Neural crest cell (in vitro differentiated cells): ENCODE measurements around the gene TMPRSS2. TPM values are rescaled to one million over a fixed set of nuclear protein-coding genes. Genes with fewer than 3 reads are reported as not detected.

Source experiments
- DNase-seq: peaks from one replicate; pipeline ENCODE4 v3.0.0; 2021; ENCODE audit warnings: low read depth, mixed read lengths, low spot score
- H3K27ac Mint-ChIP-seq: one replicate; pipeline ENCODE4 v1.8.0; 2021; ENCODE audit warnings: mild to moderate bottlenecking, mixed read lengths; ENCODE audit not compliant: unreplicated experiment
- H3K27me3 Mint-ChIP-seq: 2 replicates; pipeline ENCODE4 v1.8.0; 2021; ENCODE audit warnings: low read depth, mild to moderate bottlenecking, mixed read lengths
- H3K36me3 Mint-ChIP-seq: 2 replicates; pipeline ENCODE4 v1.8.0; 2021; ENCODE audit warnings: low read depth, mild to moderate bottlenecking, mixed read lengths
- H3K4me1 Mint-ChIP-seq: 2 replicates; pipeline ENCODE4 v1.8.0; 2021; ENCODE audit warnings: mixed read lengths
- H3K4me3 Mint-ChIP-seq: one replicate; pipeline ENCODE4 v1.8.0; 2021; ENCODE audit warnings: mild to moderate bottlenecking, mixed read lengths
- H3K9me3 Mint-ChIP-seq: 2 replicates; pipeline ENCODE4 v1.8.0; 2021; ENCODE audit warnings: mixed read lengths
- CTCF ChIP-seq: fragments of 200-600 bp; sonication (generic); conservative IDR thresholded peaks from 2 replicates; pipeline ENCODE4 v1.5.0; 2021; ENCODE audit warnings: antibody characterized with exemption, mild to moderate bottlenecking
- total RNA-seq: library from RNA; stranded (reverse); gene quantifications from 2 replicates; pipeline ENCODE4 v1.2.1, GENCODE V29; 2021

The TMPRSS2 gene
- total RNA-seq, 1 donor from 2014 or later, result not detected

DNA sequence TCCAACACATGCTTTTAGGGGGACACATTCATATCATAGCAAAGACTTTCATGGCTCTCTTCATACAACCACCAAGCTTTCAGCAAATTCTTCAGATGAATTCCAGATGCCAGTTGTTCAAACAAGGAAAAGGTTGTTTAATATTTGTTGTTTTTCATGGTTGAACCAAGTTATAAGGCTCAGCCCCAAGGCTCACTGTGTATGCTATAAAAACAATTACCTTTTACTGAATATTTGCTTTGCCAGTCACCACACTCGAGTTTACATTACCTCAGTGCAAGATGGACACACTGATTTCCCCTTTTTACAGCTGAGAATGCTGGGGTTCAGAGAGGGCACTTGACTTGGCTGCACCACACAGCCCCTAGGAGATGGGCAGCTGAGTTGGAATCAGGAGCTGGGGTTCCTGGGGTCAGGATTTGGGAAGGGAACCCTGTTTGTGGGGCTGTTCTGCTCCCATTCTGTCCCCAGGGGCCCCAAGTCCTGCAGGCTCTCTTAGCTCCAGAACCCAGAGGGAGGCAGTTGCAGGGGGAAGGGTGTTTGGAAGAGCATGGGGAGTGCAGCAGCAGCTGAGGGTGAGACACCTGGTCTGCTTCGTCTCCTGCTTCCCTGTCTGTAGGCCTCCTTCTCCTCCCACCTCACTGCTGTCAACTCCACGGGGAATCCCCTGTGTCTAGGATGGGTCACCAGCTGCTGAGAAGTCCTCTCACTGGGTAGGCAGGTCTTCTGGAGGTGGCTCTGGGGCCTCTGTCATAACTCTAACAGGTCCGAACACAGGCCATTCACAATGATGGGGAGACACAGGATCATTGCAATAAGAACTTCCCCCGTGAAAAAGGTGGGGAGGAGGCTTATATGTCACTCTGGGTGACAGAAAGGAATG, 12.8 kb upstream of the TMPRSS2 start:
- Mint-ChIP-seq H3K4me3 (no peak overlapping the region), H3K9me3 (peaks cover 17% of the 10 kb centered on the region), H3K36me3 (peaks cover 2% of the 10 kb centered on the region), H3K27ac (no peak overlapping the region), H3K27me3 (peaks cover 1% of the 10 kb centered on the region), H3K4me1 (peaks cover 10% of the 10 kb centered on the region)
- no peak for DNase-seq
- no peak for TF ChIP-seq CTCF

- no peak overlapping the region for H3K27ac Mint-ChIP-seq
- H3K4me3 Mint-ChIP-seq, result no peak overlapping the region
- DNase-seq, result no peak
- peaks cover 2% of the 10 kb centered on the region for H3K36me3 Mint-ChIP-seq
- H3K4me1 Mint-ChIP-seq, result peaks cover 10% of the 10 kb centered on the region
- peaks cover 19% of the 10 kb centered on the region for H3K9me3 Mint-ChIP-seq
- TF ChIP-seq CTCF, result no peak
- H3K27me3 Mint-ChIP-seq, result peaks cover 3% of the 10 kb centered on the region
Measured at GRCh38 chr21:41519806-41520559, 12.0 kb upstream of the TMPRSS2 start.

- DNase-seq, result no peak
- H3K36me3 Mint-ChIP-seq, result peaks cover 2% of the 10 kb centered on the region
Measured at GRCh38 chr21:41518757-41519156, 10.8 kb upstream of the TMPRSS2 start.

GRCh38 chr21:41511858-41512257, 3.9 kb upstream of the TMPRSS2 start:
- Mint-ChIP-seq H3K27ac (no peak overlapping the region), H3K4me3 (no peak overlapping the region), H3K27me3 (peaks cover 51% of the 10 kb centered on the region), H3K9me3 (peaks cover 12% of the 10 kb centered on the region), H3K4me1 (no peaks in the 10 kb centered on the region), H3K36me3 (peaks cover 2% of the 10 kb centered on the region)
- DNase-seq, result no peak
- no peak for TF ChIP-seq CTCF

More at GRCh38 chr21:41518757-41519156, 10.8 kb upstream of the TMPRSS2 start:
- TF ChIP-seq CTCF, result no peak
- H3K4me1 Mint-ChIP-seq, result peaks cover 9% of the 10 kb centered on the region
- no peak overlapping the region for H3K4me3 Mint-ChIP-seq
- H3K9me3 Mint-ChIP-seq, result peaks cover 19% of the 10 kb centered on the region
- H3K27me3 Mint-ChIP-seq, result peaks cover 3% of the 10 kb centered on the region
- H3K27ac Mint-ChIP-seq, result no peak overlapping the region

DNA sequence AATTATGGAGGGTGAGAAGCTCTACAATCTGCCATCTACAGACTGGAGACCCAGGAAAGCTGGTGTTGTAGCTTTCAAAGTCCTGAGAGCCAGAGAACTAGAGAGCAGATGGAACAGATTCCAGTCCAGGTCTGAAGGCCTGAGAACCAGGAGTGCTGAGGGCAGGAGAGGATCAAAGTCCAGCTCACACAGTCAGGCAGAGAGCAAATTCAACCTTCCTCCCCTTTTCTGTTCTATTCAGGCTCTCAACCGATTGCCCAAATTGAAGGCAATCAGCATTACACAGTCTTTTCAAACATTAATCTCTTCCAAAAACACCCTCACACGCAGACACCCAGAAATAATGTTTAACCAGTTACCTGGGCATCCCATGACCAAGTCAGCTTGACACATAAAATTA, 2.5 kb upstream of the TMPRSS2 start:
- Mint-ChIP-seq H3K36me3 (no peaks in the 10 kb centered on the region), H3K4me3 (no peak overlapping the region), H3K27me3 (peaks cover 62% of the 10 kb centered on the region), H3K27ac (no peak overlapping the region), H3K9me3 (no peaks in the 10 kb centered on the region), H3K4me1 (no peaks in the 10 kb centered on the region)
- TF ChIP-seq CTCF, result no peak
- DNase-seq, result no peak
